ENCODE results near the gene SYT9.

DNA sequence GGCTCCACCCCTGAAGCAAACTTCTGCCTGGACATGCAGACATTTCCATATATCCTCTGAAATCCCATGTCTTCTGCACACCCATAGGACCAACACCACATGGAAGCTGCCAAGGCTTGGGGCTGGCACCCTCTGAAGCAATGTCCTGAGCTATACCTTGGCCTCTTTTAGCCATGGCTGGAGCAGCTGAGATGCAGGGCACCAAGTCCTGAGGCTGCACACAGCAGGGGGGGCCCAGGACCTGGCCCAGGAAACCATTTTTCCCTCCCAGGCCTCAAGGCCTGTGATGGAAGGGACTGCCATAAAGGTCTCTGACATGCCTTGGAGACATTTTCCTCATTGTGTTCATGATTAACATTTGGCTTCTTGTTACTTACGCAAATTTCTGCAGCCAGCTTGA, 34.5 kb downstream of the SYT9 start:
- no peak for TF ChIP-seq CEBPB (IDR thresholded peaks at IDR 0.05; ENCODE audit: low read depth, low read length)
- TF ChIP-seq, protein P1, sequence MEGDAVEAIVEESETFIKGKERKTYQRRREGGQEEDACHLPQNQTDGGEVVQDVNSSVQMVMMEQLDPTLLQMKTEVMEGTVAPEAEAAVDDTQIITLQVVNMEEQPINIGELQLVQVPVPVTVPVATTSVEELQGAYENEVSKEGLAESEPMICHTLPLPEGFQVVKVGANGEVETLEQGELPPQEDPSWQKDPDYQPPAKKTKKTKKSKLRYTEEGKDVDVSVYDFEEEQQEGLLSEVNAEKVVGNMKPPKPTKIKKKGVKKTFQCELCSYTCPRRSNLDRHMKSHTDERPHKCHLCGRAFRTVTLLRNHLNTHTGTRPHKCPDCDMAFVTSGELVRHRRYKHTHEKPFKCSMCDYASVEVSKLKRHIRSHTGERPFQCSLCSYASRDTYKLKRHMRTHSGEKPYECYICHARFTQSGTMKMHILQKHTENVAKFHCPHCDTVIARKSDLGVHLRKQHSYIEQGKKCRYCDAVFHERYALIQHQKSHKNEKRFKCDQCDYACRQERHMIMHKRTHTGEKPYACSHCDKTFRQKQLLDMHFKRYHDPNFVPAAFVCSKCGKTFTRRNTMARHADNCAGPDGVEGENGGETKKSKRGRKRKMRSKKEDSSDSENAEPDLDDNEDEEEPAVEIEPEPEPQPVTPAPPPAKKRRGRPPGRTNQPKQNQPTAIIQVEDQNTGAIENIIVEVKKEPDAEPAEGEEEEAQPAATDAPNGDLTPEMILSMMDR (conservative IDR thresholded peaks at IDR 0.05; ENCODE audit: low read depth, low read length), result no peak
- no peak for TF ChIP-seq SMC3 (IDR thresholded peaks at IDR 0.05; ENCODE audit: low read depth, low read length)
- no peak for TF ChIP-seq MAFK (IDR thresholded peaks at IDR 0.05; ENCODE audit: low read depth, low read length)
- no peak for TF ChIP-seq POLR2A (IDR thresholded peaks at IDR 0.05; ENCODE audit: low read depth, low read length)
- TF ChIP-seq, protein P2, sequence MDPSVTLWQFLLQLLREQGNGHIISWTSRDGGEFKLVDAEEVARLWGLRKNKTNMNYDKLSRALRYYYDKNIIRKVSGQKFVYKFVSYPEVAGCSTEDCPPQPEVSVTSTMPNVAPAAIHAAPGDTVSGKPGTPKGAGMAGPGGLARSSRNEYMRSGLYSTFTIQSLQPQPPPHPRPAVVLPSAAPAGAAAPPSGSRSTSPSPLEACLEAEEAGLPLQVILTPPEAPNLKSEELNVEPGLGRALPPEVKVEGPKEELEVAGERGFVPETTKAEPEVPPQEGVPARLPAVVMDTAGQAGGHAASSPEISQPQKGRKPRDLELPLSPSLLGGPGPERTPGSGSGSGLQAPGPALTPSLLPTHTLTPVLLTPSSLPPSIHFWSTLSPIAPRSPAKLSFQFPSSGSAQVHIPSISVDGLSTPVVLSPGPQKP (IDR thresholded peaks at IDR 0.05; ENCODE audit: borderline replicate concordance, low read depth, low read length), result no peak
- no peak for TF ChIP-seq BHLHE40 (IDR thresholded peaks at IDR 0.05; ENCODE audit: low read depth, low read length)
- no peak for TF ChIP-seq RAD21 (IDR thresholded peaks at IDR 0.05; ENCODE audit: low read length)
- TF ChIP-seq, protein P3, sequence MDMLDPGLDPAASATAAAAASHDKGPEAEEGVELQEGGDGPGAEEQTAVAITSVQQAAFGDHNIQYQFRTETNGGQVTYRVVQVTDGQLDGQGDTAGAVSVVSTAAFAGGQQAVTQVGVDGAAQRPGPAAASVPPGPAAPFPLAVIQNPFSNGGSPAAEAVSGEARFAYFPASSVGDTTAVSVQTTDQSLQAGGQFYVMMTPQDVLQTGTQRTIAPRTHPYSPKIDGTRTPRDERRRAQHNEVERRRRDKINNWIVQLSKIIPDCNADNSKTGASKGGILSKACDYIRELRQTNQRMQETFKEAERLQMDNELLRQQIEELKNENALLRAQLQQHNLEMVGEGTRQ (IDR thresholded peaks at IDR 0.05; ENCODE audit: low read depth, low read length), result no peak
